GM18858 (cell line): ENCODE measurements around the gene MT1G.
"Not testable (repeated sequence)": the region's sequence is repeated elsewhere in the genome, so short reads cannot be mapped to it uniquely, and the experiment has no call there.

Source experiments
- ATAC-seq: cut with Tn5 transposase; IDR thresholded peaks from one replicate; pipeline ENCODE4 v1.9.1; 2021; ENCODE audit not compliant: unreplicated experiment

Gene MT1G

DNA sequence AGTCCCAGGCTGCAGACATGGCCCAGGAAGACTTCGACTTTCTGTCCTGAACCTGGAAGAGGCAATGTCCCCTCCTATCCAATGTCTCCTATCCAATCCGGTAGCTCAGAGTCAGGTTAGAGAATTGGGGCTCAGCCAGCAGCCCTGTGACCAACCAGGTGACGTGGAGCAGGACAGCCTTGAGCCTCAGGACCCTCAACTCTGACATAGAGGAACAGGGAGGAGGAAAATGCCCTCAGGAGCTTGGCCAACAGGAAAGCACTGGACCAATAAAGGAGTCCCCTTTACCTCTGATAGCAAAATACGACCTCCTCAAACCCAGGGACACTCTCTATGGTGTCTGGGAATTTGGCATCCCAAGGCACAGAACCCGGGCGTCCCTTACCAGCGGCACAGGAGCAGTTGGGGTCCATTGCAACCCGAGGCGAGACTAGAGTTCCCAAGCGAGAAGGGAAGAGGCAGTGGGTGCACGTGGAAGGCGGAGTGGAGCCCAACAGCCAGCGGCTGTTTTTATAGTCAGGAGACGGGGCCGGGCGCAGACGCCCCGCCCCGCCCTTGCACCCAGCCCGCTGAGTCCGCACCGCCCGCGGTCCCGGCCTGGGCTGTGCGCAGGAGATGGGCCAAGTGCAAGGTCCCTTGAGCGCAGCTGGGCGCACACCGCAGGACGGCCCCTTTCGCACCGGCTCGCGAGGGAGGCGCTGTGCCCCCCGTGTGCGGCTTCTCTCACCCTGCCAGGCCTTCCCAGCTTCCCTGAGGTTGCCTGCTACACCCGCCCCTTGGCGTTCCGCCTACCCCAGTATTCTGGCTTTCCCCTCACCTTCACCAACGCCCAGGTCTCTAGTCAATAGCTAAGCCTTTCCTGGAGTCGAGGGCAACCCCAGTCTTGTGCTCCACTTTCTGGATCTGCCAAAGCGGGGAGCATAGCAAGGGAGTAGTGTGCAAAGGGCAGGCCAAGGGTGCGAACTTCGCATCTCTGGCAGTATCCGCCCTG is at the start of gene MT1G:
MT1G (minus strand) TSS at position 485 of the 991 bp plus-strand sequence; CDS start at position 413, 72 bp downstream.
- no peak for ATAC-seq

DNA sequence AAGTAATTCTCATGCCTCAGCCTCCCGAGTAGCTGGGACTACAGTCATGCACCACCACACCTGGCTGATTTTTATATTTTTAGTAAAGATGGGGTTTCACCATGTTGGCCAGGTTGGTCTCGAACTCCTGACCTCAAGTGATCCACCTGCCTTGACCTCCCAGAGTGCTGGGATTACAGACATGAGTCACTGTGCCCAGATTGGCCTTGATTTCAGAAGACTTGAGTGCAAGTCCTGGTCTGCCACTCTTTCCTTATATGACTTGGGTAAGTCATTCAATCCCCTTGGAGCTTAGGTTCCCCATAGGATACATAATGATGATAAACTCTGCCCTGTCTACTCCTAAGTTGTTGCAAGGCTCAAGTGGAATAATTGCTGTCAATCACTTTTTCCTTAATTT is 49.7 kb upstream of the MT1G start:
- ATAC-seq, result not testable (repeated sequence)

DNA sequence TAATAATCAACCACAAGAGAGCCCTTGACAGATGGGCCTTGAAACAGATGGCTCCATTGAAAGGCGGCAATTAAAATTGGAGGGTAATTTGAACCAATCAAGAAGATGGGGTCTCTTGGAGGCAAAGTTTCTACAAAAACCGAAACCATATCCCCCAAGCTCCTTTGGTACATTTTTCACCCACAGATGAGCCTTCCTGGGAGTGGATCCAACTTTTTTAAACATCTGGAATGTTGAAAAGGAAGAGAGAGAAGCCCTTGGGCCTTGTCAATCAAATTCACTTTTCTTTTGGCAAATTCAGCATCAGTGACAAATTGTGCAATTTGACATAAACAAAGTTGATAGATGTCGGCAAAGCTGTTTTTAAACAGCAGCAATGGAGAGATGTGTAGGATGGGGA is 48.9 kb upstream of the MT1G start:
- no peak for ATAC-seq

DNA sequence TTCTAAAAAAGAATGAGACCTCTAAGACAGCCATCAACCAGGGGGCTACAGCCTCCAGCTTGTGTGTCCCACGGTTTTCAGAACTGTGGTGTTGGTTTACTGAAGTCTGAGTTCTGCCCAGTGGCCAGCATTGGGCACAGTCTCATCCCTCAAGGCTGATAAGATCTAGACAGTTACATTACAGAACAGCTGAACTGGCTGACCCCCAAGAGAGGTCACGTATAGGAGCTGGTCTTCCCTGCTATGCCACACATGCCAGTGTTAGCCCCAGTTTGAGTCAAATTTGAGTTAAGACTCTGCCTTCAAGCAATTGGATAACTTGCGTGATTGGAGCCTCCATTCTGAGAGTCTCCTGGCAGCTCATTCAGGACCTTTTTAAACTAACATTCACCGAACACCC is 47.3 kb upstream of the MT1G start:
- no peak for ATAC-seq

DNA sequence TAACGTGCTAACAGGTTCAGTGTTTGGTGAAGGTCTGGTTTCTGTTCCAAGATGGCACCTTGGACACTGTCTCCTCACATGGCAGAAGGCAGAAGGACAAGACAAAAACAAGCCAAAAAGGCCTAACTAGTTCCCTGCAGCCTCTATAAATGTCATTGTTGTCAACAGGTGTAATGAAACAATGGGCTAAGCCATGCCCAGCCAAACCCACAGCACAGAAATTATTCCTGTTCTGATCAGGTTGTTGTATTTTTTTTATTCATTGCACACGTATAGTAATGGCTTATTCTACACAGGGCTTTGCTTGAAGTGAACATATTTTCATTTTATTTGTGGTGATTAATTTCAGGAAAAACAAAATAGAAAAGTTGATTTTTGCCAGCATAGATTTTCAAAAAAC is 45.9 kb upstream of the MT1G start:
- no peak for ATAC-seq

DNA sequence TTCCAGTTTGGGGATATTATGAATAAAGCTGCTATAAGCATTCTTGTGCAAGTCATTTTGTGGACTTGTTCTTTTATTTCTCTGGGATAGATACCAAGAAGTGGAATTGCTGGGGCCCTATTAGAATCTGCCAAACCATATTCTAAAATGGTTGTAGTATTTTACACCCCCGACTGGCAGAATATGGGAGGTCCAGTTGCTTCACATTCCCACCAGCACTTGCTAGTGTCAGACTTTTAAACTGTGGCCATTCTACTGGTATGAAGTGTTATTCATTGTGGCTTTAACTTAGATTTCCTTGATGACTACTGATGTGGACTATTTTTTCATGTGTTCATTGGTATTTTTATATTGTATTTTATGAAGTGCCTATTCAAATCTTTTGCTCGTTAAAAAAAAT is 44.0 kb upstream of the MT1G start:
- ATAC-seq, result no peak

DNA sequence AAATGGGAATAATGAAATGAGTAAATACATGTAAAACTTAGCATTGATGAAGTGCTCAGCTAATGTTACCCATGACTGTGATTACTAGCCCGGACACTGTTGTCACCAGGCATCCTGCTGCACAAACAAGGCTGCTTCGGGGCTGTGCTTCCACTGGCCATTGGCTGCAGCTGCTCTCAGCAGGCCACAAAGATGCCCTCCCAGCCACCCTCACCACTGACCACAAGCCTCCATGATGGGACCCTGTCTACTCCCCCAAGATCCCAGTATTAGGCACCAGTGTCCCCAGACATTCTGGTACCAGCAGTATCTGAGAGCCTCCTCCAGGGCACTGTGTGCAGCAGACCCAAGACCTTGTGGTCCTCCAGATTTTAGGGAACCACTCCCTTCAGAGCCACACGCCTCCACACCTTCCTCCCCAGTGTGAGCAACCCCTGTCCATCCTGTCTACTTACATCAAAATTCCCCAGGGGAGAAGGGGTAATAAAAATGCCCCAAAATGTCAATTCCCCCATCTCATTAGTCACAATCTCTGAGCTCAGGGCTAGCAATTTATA is 42.4 kb upstream of the MT1G start:
- no peak for ATAC-seq

DNA sequence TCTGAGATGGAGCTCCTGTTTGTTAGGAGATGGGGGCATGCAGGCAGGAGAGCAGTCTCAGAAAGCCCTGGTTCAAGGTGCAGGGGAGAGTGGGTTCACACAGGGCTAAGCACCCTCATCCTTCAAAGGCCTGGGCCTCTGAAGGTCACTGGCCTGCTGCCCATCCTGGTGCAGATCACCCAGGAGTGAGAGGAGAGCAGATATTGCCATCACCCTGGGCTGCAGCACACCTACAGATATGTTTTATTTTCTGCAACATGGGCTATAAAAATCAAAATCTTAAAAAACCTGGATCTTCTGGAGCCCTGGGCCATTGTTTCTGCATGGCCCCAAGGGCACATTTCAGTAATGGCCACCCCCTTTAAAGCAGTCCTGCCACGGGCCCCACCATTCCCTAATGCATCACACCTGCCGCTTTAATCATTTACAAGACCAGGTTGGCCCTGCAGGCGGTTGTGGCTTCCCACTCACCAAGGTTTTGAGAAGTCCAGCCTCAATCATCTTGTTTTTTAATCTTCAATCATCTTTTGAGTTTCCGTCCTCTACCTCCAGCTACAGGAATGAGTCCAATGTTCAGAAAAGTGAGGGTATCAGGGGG is 41.7 kb upstream of the MT1G start:
- no peak for ATAC-seq

DNA sequence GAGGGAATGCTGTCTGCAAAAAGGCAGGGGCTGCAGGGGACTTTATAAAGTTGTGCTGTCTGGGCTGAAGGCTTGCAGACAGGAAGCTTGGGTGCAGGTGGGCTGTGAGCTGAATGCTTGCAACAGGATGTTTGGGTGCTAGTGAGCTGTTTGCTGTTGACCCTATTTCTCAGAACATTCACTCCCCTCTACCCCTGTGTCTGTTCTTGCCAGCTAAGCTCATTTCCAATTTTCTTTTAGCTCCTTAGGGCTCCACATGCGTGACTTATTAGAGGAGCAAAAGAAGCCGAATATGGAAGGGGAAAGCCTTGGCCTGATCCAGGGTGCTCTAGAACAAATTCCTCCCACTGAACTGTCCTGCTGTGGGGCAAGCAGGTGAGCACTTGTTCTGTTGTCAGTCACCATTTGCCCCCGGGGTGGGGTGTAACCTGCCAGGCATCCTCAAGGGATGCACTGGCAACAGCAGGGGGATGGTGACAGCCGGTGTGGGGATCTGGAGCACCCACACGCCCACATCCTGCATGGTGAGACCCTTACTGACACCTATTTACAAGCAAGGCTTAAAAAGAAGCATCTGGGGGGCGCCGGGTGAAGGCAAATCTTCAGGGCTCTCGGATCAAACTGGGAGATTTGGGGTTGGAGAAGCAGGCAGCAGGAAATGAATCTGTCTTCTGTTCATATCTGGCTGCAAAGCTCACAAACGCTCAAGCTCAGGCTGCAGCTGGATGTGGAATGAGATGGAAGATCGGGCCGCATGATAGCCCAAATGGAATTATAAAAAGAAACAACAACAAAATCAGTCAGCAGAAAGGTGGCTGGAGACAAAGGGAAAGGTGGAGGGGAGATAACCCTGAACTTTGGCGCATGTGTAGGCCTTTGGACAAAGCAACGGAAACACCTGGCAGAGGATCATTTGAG is 40.9 kb upstream of the MT1G start:
- no peak for ATAC-seq

DNA sequence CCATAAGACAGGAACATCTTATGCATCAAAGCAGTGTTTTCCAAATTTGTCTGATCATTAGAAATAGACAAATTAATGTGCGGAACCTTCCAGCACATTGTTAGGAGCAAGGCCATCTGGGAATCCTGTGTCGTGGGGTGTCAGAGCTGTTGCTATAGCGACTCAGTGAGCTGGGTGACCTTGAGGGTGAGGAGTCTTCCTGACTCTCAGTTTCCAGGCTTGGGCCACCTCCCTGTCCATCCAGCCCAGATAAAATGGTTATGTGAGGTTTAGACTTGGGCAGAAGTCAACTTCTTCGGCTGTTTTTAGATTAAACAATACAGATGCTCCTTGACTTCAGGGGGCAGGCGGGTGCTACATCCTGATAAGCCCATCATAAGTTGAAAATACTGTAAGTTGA is 35.0 kb upstream of the MT1G start:
- no peak for ATAC-seq

DNA sequence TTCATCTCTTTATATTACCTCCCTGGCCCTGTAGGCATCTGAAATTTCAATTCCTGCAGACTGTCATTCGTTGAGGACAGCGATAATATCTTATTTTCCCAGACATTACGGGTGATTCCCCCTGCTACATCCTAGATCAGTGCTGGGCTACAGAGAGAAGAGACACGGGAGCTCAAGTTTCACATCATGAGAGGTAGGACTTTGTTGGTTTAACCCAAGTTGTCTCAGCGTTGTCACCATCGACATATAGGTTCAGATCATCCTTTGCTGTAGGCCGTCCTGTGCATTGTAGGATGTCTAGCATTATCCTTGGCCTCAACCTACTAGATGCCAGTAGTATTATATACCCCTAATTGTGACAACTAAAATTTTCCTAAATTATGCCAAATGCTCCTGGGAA is 33.7 kb upstream of the MT1G start:
- ATAC-seq, result no peak

DNA sequence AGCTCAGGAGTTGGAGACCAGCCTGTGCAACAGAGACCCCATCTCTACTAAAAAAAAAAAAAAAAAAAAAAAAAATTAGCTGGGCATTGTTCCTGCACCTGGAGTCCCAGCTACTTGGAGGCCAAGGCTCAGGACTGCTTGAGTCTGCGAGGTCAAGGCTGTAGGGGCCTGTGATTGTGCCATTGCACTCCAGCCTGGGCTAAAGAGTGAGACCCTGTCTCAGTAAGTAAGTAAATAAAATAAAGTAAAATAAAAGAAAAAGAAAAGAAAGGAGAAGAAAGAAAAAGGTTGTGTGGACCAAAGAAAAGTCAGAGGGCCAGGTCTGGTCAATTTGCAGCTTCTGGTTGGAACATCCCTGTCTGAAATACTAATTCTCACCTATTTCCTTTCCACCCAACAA is 32.8 kb upstream of the MT1G start:
- no peak for ATAC-seq

DNA sequence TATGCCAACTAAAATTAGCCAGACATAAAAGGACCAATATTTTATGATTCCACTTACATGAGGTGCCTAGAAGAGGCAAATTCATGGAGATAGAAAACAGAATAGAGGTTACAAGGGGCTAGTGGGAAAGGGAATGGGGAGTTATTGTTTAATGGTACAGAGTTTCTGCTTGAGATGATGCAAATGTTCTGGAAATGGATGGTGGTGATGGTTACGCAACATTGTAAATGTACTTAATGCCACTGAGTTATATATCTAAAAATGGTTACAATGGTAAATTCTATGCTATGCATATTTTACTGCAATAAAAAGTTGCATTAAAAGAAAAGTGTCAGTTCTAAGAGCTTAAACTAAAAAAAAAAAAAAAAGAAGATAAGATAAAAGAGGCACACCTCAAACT is 32.3 kb upstream of the MT1G start:
- ATAC-seq, result no peak

DNA sequence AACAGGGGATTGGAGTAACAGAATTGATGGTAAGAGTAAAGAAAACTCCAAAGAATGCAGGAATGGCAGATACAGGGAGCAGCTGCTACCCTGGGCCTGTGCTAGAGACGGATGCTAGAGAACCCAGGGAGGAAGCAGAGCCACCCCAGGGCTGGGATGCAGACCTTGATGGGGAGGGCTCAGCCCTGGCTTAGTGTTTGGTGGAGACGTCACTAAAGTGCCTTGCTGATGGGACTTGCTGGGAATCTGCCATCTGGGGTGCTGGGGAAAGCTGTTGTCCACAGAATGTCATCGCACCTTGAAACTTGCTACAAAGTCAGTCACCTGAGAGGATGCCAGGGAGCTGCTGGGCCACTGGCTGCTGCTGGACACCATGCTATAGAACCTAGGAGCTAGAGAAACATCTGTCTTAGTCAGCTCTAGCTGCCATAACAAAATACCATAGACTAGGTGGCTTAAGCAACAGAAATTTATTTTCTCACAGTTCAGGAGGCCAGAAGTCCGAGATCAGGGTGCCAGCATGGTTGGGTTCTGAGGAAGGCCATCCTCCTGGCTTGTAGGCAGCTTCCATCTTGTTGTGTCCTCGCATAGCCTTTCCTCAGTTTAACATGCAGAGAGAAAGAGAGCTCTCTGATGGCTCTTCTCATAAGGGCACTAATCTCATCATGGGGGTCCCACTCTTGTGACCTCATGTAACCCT is 29.7 kb upstream of the MT1G start:
- ATAC-seq, result no peak

DNA sequence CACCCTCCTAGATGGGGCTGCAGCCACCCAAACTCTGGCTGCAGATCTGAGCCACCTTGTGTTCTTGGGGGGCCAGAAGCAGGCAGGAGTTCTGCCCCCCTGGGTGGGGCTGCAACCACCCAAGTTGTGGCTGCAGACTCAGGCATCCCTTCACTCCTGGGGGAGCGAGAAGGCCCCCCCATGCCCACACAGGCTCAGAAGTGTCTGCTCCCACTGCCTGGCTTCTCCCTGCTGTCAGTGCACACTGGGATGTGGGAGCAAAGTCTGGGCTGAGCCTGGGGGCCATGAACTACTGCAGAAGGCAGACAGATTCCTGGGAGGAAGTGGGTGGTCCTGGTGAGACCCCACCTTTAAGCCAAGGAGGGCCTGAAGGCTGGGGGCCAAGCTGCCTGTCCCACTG is 27.4 kb upstream of the MT1G start:
- no peak for ATAC-seq

DNA sequence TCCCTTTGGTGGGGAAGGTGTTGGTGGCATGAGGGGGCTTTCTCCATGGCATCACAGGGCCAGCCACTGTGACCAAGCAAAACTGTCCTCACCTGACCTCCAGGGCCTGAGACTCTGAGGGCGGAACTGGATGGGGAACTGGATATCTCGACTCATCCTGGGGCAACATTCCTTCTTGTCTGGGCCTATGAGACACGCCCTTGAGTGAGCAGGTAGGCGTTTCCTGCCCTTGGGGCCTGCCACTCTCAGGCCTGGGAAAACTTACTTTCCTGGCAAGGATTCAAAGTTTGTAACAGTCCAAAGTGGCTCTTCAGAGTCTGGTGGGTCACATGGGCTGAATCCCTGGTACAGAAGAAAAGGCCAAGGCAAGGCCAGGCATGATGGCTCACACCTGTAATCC is 24.0 kb upstream of the MT1G start:
- ATAC-seq, result no peak

DNA sequence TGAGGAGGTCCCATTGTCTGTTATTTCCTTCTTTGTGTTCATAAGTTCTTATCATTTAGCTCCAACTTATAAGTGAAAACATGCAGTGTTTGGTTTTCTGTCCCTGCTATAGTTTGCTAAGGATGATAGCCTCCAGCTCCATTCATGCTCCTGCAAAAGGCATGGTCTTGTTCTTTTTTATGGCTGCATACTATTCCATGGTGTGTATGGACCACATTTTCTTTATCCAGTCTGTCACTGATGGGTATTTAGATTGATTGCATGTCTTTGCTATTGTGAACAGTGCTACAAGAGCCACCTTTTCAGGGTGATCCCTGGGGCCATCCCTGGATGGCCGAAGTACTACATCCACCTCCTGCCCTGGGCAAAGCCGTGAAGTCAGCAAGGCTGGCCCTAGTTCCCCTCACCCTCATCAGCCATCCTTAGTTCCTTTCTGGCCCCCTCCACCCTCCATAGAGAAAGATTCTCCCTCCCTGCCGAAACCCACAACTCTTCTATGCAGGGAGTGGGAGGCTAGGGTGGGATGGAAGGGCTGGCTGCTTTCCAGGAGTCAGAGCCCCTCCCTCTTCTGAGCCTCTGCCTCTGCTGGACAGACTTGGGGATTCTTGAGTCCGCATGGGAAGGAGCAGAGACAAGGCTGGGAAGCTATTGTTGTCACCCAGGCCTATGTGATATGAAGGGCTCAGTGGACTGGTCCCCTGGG is 22.7 kb upstream of the MT1G start:
- no peak for ATAC-seq

DNA sequence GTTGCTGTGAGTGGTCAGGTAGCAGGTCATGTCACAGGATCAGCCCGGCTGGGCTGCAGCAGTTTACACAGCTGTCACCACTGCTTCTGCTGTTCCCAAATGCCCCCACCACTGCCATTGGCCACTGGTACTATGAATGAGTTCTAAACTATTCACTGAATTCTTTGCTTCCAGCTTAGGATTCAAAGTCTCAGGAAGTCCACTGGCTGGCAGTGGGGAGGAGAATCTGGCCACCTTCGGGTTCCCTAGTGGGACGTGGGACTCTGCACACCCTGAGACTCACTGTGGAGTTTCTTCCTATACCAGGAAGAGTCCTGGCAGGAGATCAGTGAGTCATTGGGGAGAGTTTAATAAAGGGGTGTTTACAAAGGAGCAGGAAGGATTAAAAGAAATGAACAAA is 21.3 kb upstream of the MT1G start:
- ATAC-seq, result no peak

DNA sequence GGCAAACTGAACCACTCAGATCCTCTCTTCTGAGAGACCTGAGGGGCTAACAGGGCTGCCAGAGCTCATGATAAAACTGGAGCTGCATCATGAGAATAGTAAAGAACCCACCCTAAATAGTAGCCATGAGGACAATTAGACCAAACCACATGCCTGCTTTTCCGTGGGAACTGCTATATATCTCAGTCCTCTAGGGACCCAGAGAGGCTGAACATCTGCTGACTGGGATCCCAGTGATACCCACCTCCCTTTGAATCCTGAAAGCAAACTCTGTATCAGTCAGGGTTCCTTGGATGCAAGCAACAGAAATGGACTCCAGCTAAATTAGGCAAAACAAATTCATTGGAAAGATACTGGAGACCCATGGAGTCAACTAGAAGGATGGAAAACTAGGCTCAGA is 20.9 kb upstream of the MT1G start:
- ATAC-seq, result no peak

DNA sequence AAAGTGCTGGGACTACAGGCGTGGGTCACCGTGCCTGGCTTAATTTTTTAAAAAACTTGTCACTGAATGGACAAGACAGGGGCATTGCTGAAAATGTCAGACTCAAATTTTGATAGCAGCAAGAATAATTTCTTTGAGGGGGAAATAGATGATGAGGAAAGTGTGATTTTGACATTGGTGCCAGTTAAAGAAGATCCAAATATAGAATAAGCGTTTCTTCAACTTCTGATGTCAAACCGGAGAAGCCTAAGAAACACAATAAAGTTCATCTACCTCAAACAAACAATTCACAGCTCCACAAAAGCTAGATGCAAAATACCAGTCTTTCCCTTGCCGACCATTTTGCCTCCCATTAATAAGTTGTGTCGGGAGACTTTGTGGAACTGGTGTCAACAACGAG is 18.9 kb upstream of the MT1G start:
- no peak for ATAC-seq
